ENCODE data around the gene GRXCR2.
"Not testable (repeated sequence)": the region's sequence is repeated elsewhere in the genome, so short reads cannot be mapped to it uniquely, and the experiment has no call there.

Gene GRXCR2, protein sequence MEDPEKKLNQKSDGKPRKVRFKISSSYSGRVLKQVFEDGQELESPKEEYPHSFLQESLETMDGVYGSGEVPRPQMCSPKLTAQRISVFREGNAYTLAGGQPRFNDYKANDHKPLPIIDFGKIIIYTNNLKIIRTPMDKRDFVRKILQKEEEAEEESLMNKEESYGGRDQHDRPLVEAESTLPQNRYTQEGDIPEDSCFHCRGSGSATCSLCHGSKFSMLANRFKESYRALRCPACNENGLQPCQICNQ

DNA sequence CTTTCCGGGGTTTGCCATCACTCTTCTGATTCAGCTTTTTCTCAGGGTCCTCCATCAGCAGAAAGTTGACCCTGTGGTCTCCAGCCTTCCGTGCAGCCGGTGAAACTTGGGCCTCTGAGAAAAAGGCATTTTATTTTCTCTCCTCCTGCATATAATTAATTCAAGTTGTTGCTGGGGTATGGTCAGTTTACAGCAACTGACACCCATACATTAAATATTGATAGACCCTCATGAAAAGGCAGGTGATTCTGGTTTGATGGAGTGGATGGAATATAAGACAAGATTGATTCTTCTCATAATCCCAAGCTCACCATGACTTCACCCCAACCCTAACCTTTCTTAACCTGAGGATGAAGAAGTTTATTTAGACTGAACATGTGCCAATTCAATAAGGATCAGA is at the start of gene GRXCR2:
GRXCR2 (minus strand) TSS at position 101 of the 400 bp plus-strand sequence; CDS start at position 55, 46 bp downstream.
- DNase-seq, result no peak

DNA sequence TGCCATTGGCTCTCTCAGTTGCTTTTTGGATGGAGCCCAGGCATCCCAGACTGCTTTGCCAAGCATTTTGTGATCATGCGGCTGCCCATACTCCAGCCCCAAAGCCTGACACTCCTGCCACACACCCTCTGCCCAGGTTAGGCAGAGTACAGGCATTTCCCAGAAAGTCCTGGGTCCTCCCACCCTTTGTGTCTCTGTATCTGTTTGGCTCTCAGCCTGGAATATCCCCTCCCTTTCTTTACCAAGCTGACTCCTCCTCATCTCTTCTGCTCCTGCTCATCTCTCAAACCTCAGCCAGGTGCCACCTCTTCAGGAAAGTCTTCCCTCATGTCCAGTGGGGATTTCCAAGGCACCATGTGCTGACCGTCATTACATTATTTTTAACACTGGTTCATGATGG is 49.2 kb upstream of the GRXCR2 start:
- DNase-seq, result no peak

GRCh38 chr5:145921211-145921610 is 48.4 kb upstream of the GRXCR2 start:
- DNase-seq, result no peak

DNA sequence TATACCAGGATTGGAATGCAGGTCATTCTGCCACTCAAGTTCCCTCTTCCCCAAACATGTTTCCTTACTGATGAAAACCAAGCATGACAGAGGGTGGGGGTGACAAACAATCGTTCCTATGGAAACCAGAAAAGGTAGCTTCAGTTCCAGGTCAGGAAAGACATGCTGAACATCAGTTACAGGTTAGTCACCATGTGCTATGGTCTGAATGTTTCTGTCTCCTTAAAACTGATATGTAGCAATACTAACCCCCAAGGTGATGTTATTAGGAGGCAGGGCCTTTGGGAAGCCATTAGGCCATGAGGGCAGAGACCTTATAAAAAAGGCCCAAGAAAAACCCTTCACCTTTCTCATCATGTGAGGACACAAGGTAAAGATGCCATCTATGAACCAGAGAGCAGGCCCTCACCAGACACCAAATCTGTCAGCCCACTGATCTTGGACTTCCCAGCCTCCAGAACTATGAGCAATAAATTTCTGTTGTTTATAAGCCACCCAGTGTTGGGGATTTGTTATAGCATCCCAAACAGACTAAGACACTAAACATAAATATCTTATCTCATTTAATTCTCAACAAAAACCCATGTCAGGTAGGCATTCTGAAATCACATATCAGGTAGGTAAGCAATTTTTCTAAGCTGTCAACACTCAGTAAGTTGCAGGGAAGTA is 47.9 kb upstream of the GRXCR2 start:
- no peak for DNase-seq

DNA sequence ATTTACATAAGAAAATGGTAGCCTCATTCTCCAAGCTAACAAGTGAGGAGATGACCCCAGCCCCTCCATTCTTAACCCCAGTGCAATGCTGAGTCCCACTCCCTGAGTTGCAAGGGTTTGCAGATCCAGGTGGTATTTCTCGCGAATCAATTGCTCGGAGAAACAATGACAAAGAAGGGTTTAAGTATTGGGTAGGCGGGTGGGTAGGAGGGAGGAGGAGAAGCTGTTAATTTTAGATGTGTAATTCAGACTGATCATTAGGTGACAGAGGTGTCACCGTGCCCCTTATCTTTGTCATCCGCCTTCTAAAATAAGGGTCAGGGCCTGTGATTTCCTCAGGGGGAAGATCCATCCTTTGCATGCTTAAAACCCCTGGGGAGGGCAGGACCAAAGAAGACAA is 46.6 kb upstream of the GRXCR2 start:
- DNase-seq, result no peak

GRCh38 chr5:145918397-145918796 is 45.6 kb upstream of the GRXCR2 start:
- no peak for DNase-seq

- DNase-seq, result no peak
Measured at GRCh38 chr5:145917288-145917687, 44.5 kb upstream of the GRXCR2 start.

DNA sequence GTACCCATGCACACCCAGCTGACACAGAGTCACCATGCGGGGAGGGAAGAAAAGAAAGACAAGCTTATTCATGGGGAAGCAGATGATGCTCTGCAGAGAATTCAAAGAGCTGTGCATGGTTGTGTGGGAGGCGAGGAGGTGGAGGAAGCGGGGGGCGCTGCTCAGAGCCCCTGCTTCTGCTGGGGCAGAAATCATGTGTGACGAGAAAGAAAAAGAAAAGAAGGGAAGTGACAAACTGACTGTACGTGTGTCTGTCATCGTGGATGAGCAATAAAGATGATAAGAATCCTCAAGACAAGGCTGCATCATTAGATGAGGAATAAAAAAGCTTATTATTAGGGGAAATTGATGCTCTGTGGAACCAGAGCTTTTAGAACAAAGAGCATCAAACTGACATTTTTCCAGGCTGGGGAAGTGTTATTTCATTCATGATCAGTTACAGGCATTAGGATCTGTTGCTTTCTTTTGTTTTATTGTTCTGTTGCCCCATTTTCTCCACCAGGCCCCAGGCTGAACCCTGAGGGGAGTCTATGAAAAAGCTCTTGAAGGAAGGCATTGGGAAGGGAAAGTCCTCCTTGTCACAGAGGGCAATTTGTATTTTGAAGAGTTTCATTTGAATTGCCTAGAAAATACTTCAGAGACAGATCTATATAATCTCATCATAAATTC is 43.3 kb upstream of the GRXCR2 start:
- DNase-seq, result peak; percentile 23

GRCh38 chr5:145913701-145914100 is 40.9 kb upstream of the GRXCR2 start:
- no peak for DNase-seq

DNA sequence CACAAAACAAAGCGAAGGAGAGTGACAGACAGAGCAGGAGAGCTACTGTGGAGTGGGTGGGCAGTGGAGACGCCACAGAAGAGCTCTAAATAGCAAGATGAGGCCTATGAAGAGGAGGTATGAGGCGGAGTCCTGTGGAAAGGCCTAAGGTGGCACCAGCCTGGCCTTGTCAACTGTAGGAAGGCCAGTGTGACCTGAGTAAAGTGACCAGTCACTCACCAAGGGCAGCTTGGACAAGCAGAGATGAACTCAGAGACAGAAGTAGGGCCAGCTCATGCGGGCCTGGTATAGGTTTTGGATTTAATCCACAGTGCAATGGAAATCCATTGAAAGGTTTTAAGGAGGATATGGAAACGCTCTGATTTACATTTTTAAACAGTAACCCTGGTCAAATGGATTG is 39.8 kb upstream of the GRXCR2 start:
- no peak for DNase-seq

DNA sequence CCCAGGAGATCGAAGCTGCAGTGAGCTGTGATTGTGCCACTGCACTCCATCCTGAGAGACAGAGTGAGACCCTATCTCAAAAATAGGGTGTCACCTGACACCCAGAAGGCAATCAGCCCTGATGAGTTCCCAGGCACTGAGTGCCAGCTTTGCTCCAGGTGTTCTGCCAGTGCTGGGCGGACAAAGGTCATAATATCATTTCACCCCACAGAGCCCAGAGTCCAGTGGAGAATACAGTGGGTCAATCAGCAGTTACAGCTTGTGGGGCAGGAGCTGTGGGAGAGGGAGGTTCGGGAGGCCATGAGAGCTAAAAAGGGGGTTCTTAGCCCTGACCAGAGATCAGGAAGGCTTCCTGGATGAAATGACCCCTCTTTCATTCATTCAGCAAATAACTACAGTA is 39.2 kb upstream of the GRXCR2 start:
- no peak for DNase-seq

GRCh38 chr5:145911164-145911563 is 38.4 kb upstream of the GRXCR2 start:
- DNase-seq, result no peak

DNA sequence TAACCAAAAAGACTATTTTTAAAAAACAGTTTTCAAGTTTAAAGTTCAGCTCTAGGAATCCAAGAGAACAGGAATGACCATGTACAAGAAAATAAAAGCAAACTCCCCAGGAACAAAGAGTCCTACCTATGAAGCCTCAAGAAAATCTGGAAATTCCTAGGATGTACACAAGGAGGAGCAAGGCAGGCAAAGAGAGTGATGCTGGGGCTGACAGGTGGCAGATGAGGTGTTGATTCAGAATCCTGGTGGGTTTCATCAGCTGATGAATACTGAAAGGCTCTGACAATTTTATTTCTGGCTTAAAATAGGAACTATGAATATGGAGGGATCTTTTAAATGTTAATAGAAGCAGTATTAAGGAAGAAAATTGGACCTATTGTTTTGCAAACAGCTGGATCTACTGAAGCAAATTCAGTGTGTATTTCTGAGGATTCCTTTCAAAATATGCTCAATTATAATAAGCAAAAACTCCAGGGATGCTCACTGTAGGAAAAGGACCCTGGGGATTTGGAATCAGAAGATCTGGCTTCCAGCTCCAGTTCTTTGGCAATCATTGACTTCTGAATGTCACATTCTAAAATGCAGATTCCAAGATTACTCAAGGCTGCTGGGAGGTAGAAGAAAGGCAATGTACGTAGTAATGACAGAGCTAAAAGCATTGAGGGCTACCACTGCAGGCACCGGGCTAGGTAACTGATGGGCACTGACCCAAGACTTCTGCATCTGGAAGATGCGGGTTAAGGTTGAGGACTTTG is 35.6 kb upstream of the GRXCR2 start:
- no peak for DNase-seq

GRCh38 chr5:145906401-145906800 is 33.6 kb upstream of the GRXCR2 start:
- DNase-seq, result no peak

DNA sequence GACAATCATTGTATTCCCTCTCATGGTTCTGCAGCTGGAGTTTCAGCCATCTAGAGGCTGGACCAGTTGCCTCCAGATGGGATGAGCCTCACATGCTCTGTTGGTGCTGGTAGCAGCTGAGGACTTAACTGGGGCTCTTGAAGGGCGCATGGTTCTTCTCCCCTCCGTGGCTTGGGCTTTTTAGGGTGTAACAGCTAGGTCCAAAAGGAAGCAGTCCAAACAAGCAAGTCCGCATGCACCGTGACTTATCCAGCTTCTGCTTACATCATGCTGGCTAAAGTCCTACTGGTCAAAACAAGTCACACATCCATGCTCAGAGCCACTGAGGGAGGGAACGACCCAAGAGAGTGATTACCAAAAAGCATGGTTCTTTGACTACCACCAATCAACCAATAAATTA is 31.9 kb upstream of the GRXCR2 start:
- DNase-seq, result no peak

DNA sequence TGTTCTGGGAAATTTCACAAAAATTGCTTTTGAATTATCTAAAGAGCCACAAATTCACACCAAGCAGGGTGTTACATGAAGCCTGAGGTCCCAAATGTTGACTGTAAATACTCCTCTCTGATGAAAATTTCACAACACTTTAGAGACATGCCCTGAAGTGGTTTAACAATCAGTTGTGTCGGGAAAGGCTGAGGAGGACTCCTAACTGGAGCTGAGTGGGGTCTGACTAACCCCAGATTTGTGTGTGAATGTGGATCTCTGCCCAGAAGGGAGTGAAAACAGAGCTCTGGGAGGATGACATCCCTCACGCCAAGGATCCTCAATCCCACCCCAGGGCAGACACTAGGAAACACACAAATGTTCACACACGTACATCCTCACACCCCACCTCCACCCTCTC is 31.1 kb upstream of the GRXCR2 start:
- DNase-seq, result no peak

DNA sequence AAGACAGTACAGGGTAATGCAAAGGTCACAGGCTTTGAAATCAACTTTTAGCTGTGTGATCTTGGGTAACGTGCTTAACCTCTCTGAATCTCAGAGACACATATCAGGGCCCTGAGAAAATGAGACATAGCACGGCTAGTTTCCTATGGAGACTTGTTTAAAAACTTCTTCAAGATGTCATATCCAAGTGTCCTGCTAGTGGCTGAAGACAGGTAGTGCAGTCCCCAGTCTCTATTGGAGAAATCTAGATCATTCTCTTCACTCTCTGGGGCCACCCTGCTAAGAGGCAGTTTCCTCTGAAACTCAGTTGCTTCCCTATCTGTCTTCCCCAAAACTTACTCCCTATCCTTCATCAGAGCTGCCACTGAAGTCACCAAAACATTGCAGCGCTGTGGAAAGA is 30.3 kb upstream of the GRXCR2 start:
- DNase-seq, result no peak

DNA sequence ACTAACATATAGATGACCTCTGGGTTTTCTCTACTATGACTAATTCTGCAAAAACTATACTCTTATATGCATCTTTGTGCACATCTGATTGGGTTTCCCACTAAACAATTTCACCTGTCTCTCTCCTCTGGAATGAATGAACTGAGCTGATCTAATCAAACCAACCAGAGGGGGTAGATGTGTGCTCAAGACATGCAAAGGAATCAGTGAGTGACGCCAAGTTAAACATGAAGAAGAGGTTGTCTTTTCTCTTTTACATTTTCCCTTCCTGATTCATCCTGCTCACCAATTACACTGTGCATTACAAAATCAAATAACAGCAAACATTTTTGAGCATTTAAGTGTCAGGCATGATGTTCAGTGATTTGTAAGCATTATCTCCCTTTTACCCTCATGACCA is 29.6 kb upstream of the GRXCR2 start:
- DNase-seq, result no peak

DNA sequence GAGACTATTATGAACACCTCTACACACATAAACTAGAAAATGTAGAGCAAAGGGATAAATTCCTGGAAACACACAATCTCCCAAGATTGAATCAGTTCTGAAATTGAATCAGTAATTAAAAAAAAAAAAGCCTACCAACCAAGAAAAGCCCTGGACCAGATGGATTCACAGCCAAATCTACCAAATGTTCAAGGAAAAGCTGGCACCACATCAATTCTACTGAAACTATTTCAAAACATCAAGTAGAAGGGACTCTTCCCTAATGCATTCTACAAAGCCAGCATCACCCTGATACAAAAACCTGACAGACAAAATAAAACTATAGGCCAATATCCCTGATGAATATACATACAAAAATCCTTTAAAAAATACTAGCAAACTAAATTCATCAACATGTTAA is 25.4 kb upstream of the GRXCR2 start:
- no peak for DNase-seq

DNA sequence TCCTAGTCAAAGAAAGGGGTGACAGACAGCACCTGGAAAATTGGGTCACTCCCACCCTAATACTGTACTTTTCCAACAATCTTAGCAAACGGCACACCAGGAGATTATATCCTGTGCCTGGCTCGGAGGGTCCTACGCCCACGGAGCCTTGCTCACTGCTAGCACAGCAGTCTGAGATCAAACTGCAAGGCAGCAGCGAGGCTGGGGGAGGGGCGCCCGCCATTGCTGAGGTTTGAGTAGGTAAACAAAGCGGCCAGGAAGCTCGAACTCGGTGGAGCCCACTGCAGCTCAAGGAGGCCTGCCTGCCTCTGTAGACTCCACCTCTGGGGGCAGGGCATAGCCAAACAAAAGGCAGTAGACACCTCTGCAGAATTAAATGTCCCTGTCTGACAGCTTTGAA is 18.6 kb upstream of the GRXCR2 start:
- not testable (repeated sequence) for DNase-seq

DNA sequence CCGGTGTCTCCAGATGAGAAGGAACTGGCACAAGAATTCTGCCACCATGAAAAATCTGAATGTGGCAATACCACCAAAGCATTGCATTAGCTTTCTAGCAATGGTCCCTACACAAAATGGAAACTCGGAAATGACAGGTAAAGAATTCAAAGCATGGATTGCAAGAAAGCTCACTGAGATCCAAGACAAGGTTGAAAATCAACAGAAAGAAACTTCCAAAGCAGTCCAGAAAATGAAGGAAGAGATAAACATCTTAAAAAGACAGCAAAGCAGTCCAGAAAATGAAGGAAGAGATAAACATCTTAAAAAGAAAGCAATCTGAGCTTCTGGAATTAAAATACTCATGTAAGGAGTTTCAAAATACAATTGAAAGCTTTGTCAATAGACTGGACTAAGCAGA is 16.8 kb upstream of the GRXCR2 start:
- no peak for DNase-seq

GRCh38 chr5:145887976-145888574 is 15.3 kb upstream of the GRXCR2 start:
- DNase-seq, result peak; percentile 26

DNA sequence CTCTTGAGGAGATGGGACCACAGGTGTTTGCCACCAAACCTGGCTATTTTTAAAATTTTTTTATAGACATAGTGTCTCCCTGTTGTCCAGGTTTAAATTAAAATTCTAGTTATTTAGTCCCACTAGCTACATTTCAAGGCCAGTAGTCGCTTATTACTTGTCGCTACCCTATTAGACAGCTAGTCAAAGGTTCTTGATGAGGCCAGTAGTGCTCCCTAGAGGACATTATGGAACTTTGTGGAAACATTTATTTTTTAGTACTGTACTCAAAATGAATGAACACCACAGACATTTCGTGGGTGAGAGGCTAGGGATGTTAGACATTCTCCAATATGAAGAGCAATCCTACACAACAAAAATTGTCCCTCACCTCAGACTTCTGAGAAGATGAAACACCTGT is 14.4 kb upstream of the GRXCR2 start:
- DNase-seq, result no peak

Data from retina (tissue), 1 donor.